ENCODE results near the gene DTWD2. TPM values are rescaled to one million over a fixed set of nuclear protein-coding genes. Genes with fewer than 3 reads are reported as not detected.
"Not testable (repeated sequence)": the region's sequence is repeated elsewhere in the genome, so short reads cannot be mapped to it uniquely, and the experiment has no call there.

DTWD2 gene
- total RNA-seq, 2 experiments from 2014 or later = 3.0 to 4.4 TPM

DNA sequence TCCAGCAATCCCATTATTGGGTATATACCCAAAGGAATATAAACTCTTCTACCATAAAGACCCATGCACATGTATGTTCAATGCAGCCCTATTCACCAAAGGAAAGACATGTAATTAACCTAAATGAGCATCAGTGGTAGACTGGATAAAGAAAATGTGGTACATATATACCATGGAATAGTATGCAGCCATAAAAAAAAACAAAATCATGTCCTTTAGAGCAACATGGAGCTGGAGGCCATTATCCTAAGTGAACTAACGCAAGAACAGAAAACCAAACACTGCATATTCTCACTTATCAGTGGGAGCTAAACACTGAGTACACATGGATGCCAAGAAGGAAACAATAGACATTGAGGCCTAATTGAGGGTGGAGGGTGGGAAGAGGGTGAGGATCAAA lies 27.8 kb downstream of the DTWD2 start:
- POLR2A ChIA-PET = interaction anchor here (0.6 kb wide), 1 partner anchor 577 kb away, joined by 4 read pairs; no protein-coding TSS in a partner anchor
- CTCF ChIA-PET = no interaction called here

DNA sequence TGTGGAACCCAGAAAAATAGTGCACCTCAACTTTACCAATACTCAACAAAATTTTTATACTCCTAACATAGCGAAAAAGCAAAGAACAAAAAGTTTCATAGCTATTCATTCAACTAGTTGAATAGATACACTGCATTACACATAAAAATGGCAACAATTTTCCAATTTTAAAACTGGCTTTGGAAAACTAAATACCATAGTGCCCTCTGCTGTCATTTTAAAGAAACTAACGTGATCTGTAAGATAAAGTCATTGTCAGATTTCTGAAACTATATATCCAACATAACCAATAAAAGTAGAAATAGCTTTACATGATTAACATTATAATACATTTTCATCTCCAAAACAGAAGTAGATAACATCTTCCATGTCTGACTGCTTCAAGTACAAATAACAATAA lies 31.6 kb downstream of the DTWD2 start:
- ChIA-PET CTCF (no interaction called here), POLR2A (no interaction called here)

DNA sequence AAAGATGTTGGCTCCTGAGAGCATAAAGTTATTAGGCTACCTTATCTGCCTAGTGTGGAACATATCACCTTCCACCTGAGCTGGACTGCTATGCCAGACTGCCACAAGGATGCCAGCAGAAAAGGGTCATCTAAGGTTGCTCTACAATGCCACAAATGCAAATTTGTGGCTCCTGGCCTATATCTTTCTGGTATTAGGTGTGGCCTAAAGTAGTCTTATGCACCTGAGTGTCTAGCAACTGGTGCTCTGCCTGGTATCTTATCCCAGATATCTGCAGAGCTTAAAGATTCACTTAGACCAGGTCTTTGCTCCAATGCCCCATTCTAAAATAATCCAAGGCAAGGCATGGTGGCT lies 34.7 kb downstream of the DTWD2 start:
- POLR2A ChIA-PET = no interaction called here
- CTCF ChIA-PET = no interaction called here

DNA sequence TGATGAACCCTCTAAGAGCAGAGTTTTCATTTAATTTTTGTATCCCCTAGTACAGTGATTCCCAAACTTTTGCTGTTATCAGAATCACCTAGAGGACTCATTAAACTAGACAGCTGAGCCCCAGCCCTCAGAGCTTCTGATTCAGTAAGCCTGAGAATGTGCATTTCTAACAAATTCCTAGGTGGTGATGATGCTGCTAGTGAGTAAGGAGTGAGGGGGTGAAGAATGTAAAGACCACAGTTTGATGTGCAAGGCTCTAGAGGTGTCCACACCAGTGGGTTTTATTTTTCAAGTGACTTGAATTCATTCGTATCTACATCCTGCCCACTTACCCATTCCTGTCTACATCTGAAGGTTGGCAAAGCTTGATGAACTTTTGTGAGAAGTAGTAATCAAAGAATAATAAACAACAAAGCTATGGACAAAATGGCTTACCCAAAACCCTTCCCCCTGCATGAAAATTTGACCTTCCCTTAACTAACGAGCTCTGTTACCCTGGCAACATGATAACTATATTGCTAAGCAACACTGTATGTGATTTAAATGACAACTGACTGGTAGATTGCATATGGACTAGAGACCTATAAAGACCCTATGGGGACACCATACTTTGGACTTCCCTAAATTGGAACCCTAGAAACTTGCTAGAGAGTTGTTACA lies 35.2 kb downstream of the DTWD2 start:
- ChIA-PET POLR2A (no interaction called here), CTCF (no interaction called here)

DNA sequence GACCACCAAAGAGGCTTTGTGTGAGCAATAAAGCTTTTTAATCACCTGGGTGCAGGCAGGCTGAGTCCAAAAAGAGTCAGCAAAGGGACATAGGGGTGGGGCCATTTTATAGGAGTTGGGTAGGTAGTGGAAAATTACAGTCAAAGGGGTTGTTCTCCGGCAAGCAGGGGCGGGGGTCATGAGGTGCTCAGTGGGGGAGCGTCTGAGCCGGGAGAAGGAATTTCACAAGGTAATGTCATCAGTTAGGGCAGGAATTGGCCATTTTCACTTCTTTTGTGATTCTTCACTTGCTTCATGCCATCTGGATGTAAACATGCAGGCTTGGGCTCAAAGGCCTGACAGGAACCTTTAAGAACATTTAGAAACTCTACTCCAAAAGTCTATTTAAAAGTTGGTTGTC lies 36.0 kb downstream of the DTWD2 start:
- CTCF ChIA-PET, POLR2A ChIA-PET: not testable (repeated sequence)

DNA sequence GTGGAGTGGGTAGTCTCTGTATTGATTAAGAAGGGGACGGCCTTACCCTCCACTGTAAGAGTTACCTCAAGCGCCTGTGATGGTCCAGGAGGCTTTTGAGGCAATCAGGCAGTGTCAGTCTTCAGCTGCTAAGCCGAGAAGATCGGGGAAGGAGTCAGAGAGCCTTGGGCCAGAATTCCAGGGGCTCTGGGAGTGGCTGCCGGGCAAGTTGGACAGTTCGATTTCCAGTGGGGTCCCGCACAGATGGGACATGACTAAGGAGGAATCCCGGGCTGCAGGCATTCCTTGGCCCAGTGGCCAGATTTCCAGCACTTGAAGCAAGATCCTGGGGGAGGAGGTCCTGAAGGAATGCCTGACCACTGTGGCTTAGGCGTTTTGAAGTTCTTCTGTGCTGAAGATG lies 38.0 kb downstream of the DTWD2 start:
- CTCF ChIA-PET = interaction anchor here (0.7 kb wide), 1 partner anchor 1062 kb away, joined by 3 read pairs; no protein-coding TSS in a partner anchor

DNA sequence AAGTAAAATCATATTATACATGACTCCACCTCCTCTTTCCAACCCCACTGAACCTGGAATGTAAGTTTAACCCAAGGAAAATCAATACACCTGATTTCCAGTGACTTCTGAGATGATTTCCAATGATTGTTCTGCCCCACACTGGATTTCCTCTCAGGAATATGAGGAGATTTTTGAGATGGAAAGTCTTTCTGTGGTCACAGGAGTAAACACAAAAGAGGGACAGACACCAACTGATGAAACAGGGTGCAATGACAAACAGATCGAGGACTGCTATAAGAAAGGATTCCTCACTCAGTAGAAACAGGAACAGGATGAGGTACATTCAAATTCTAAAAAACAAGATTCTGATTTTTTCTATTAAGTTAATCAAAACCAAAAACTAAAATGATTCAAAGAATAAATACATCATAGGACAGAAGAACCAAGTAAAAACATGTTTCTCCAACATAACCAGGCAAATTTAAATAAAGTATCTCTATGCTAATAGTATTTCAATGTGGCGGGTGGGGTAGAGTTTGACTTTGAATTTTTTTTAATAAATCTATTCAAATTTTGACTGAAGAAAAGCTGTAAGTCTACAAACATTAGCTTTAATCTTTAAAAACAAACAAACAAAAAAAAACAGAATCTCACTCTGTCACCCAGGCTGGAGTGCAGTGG lies 42.1 kb downstream of the DTWD2 start:
- ChIA-PET CTCF (no interaction called here), POLR2A (no interaction called here)

More for the DNA sequence above, 38.0 kb downstream of the DTWD2 start:
- POLR2A ChIA-PET = not testable (repeated sequence)

DNA sequence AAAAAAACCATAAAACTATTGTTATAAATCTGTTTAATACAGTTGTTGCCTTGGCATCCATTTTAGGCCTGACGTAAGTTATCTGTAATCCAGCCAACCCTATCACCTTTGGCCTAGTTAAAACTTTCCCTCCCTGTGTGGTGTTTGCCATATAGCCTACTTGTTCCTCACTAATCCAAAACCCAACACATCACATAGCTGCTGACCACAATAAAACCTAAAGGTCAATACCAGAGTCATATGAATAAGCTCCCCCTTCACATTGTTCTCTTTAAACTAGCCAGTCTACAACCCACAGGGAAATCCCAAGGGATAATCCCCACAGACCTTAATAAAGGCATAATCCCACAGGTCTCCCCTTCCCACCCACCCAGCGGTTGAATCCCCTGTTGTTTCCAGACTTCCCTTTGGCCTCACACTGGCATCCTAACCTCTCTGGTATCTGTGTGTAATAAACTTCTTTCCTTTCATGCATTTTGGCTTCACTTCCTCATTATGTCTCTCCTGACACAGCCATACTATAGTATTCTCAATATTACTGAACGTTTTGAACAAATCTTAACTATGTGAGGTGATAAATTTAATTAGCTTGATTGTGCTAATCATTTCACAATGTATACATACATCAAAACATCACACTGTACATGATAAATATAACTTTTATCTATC lies 50.8 kb downstream of the DTWD2 start:
- ChIA-PET CTCF (no interaction called here), POLR2A (no interaction called here)

DNA sequence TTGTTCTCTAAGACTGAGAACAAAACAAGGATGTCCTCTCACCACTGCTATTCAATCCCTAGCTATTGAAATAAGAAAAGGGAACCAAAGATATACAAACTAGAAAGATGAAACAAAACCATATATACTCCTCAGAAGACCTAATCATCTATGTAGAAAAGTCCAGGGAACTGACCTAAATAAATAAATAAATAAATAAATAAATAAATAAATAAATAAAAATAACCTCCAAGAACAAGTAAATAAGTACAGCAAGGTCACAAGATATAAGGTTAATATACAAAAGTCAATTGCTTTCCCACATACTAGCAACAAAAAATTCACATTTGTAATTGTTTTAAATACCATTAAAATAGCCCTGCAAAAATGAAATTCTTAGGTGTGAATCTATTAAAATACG lies 54.6 kb downstream of the DTWD2 start:
- POLR2A ChIA-PET = no interaction called here
- CTCF ChIA-PET = no interaction called here

DNA sequence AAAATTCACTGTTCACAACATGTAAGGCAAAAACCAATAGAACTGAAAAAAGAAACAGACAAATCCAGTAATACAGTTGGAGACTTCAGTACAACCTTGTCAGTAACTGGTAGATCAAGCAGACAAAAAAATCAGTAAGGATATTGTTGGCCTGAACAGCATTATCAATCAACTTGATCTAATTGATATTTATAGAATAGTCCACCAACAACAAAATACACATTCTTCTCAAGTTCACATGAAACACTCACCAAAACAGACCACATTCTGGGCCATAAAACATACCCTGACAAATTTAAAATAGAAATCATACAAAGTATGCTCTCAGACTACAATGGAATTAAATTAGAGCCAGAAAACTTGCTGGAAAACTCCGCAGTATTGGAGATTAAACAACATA lies 56.8 kb downstream of the DTWD2 start:
- CTCF ChIA-PET = no interaction called here
- POLR2A ChIA-PET = interaction anchor here (0.6 kb wide), 1 partner anchor 62 kb away, joined by 4 read pairs; no protein-coding TSS in a partner anchor

DNA sequence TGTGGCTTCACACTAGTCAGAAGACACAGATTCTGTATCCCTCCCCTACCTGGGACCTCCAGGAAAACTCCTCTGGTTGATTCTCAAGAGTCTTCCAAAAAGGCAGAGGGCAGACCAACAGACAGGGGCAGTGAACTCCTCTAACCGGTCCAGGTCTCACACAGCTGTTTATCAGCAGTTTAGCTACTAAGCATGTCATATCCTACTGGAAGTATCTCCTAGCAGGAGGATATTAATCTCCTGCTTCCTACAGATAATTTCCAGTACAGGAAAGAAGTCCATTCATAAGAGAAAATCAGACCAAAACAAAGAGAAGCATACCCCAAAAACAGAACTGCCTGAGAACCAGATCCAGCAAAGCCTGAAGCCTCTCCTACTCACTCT lies 64.3 kb downstream of the DTWD2 start:
- POLR2A ChIA-PET = no interaction called here

DNA sequence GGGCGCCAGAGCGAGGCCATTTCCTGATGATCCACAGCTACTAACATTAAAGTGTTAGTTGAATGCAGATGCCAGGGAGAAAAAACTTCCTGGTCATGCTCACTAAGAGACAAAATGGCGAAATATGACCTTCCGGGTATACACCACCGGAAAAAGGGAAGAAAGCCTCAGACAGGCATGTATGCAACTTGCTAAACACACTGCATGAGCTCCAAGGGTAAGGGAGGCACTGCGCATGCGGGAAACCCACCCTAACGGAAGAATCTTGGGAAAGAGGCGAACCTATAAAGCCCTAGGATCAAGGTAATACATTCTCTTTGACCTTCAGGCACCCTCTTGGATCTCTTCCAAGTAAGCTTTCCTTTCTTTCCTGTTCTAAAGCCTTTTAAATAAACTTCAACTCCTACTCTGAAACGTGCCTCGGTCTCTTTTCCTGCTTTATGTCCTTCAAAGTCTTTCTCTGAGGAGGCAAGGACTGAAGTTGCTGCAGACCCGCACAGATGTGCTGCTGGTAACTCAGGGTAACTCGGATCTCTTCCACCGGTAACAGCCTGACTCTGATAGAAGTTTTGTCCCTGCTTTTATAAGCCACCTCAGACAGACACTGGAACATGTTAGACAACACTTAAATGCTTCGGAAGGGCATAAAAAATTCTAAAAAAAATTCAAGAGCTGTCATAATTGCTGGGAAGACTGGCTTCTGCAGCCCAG lies 64.9 kb downstream of the DTWD2 start:
- ChIA-PET CTCF (no interaction called here), POLR2A (no interaction called here)

More for the DNA sequence above, 64.3 kb downstream of the DTWD2 start:
- CTCF ChIA-PET = no interaction called here

DNA sequence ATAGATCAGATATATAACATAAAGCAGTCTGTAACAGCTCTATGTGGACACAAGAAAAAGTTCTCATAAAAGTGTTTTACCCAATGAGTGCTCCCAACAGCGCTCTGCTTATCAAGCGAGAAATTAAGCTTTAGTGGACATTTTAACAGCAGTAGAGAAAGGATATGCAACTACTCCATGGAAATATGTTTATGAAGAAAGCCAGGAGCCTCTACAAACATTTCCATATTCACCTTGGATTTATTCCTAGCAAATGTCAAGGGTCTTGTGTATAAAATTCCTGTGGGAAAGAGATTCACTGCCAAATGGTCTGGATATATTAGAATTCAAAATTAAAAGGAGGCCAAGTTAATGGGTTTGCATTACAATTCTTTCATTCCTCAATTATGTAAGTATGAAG lies 66.5 kb downstream of the DTWD2 start:
- ChIA-PET POLR2A (no interaction called here), CTCF (no interaction called here)

DNA sequence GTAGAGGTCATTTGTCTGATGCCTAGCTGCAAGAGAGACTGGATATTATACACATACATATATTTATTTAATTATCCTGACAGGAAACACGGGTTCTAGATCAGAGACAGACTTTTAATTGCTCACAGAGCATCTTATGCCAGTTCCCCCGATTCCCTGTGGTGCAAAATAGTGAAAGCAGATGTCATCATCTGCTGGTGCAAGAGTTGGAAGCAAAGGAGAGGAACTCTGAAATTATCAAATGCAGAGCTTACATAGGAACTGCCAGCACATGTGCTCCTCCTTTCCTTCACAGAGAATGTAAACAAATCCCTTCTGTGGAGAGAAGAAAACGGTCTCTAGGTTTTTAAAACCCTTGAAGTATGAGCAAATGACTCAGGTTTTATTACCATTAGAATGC lies 69.3 kb downstream of the DTWD2 start:
- ChIA-PET POLR2A (no interaction called here), CTCF (no interaction called here)

DNA sequence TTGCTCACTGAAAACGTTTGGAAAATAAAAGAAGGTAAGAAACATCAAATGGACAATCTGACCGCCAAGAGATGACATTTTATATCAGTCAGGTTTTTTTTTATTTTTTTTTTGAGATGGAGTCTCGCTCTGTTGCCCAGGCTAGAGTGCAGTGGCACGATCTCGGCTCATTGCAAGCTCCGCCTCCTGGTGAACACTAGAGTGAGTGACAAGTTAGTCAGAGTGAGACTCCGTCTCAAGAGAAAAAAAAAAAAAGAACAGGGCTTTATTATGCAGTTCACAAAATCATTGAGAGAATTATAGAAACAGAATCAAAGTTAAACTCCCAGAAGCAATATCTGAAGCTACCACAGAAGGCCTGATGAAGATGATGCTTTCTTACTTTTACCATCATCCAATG lies 70.1 kb downstream of the DTWD2 start:
- ChIA-PET POLR2A (no interaction called here), CTCF (no interaction called here)

DNA sequence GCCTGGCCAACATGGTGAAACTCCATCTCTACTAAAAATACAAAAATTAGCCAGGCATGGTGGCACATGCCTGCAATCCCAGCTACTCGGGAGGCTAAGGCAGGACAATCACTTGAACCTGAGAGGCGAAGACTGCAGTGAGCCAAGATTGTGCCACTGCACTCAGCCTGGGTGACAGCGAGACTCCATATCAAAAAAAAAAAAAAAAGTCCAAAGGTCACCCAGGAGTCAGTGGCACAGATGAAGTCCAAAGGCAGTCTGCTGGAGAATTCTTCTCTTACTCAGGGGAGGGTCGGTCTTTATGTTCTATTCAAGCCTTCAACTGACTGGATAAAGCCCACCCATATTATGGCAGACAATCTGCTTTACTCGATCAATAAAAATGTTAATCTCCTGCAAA lies 80.8 kb downstream of the DTWD2 start:
- POLR2A ChIA-PET, CTCF ChIA-PET: not testable (repeated sequence)

DNA sequence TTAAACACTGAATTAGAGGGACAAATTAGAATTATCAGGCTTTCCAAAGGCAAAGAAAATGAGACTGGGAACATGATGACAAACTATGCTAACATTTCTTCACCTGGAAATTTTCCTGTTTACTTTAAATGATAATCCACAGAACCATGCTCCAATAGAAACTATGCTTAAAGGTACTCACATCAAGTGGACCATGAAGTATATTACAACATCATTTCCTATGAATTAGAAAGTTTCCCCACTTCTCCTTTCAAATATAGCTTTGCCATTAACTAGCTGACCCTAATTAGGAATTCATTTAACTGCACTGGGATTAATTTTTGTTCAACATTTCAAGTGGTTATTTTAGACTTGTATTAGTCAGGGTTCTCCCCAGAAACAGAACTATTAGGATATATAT lies 81.4 kb downstream of the DTWD2 start:
- ChIA-PET POLR2A (no interaction called here), CTCF (no interaction called here)

DNA sequence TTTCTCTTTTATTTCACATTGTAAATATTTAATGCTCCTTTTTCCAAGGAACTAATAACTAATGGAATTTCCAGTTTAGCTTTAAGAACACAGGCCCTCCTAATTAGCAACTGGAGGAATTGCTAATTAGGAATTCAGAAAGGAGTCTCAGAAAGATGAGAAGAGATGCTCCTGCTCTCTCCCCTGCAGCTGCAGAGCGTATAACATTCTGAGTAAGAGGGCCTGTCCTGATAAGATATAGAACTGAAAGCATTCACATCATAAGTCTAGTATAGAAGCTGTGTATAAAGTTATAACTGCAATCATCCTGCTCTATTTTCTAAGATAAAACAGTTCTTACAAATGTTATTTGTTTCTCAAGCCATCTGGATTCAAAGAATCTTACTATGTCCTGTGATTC lies 83.2 kb downstream of the DTWD2 start:
- POLR2A ChIA-PET = no interaction called here
- CTCF ChIA-PET = no interaction called here

DNA sequence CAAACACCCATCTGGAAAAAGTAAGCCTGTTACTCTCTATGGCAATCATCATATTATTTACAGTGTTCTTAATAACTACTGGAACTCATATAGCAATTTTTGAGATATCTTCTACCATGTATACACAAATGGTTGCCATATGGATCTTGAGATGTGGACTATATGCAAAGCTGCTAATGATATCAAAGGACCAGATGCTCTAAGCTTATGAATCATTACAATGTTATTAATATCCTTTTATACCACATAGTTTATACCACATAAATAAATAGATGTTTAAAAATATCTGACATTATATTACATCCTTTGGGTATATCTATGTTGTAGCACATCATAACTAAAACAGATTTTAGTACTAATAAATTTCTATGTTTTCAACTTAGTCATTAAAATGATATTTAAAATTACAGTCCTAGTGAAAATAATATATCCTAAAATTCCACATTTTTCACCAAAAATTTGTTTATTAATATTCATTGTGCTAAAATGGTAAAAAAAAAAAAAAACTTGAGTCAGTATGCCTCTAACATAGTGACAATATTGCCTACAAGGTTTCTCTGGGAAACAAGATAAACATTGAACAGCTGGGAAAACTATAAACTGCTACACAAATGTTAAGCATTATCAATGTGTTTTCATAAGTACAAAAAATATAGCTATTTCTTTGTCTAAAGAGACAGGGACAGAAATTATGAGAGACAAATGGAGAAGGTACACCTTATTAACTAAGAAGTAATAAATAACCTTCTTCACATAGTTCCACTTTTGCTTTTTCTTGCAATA lies 85.5 kb downstream of the DTWD2 start:
- POLR2A ChIA-PET = no interaction called here
- CTCF ChIA-PET = no interaction called here

DNA sequence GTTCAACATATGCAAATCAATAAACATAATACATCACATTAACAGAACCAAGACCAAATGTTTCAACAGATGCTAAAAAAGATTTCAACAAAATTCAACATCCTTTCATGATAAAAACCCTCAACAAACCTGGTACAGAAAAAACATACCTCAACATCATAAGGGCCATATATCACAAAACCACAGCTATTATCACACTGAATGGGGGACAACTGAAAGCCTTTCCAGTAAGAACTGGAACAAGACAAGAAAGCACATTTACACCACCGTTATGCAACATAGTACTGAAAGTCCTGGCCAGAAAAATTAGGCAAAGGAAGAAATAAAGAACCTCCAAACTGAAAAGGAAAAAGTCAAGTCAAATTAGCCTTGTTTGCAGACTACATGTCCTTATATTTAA lies 93.6 kb downstream of the DTWD2 start:
- ChIA-PET CTCF (no interaction called here), POLR2A (no interaction called here)

All from activated CD8-positive, alpha-beta memory T cell treated with anti-CD3 and anti-CD28 coated beads for 36 hours (primary cell).